NCI-H524 (cell line): ENCODE data around the gene WDR4.
A peak's percentile ranks its signal among the peaks of the same experiment; 100 is the strongest.
"Not testable (repeated sequence)": the region's sequence is repeated elsewhere in the genome, so short reads cannot be mapped to it uniquely, and the experiment has no call there.

ENCODE experiments used
- DNase-seq, 2 experiments: peaks; one replicate each; lab custom pipeline; 2025; lab: John Stamatoyannopoulos, UW

Gene WDR4

GRCh38 chr21:42839271-42840231 lies 39.8 kb downstream of the WDR4 start:
- DNase-seq, result no peak

GRCh38 chr21:42838212-42838690 lies 41.1 kb downstream of the WDR4 start:
- DNase-seq, result not testable (repeated sequence)

GRCh38 chr21:42837421-42838211 lies 41.7 kb downstream of the WDR4 start:
- DNase-seq, result no peak

GRCh38 chr21:42836767-42837301 lies 42.5 kb downstream of the WDR4 start:
- no peak for DNase-seq

GRCh38 chr21:42836402-42836666 lies 43.0 kb downstream of the WDR4 start:
- DNase-seq, result no peak

- no peak for DNase-seq
Measured at GRCh38 chr21:42835611-42836401, 43.5 kb downstream of the WDR4 start.

GRCh38 chr21:42835211-42835610 lies 44.1 kb downstream of the WDR4 start:
- no peak for DNase-seq

- no peak for DNase-seq
Measured at GRCh38 chr21:42834726-42835191, 44.6 kb downstream of the WDR4 start.

GRCh38 chr21:42833859-42834725 lies 45.2 kb downstream of the WDR4 start:
- DNase-seq, result peak in 1 of 2 experiments; percentile 40

GRCh38 chr21:42833439-42833815 lies 45.9 kb downstream of the WDR4 start:
- DNase-seq, result peak; percentile 50 to 67

- peak in 1 of 2 experiments; percentile 29 for DNase-seq
Measured at GRCh38 chr21:42832321-42832630, 47.1 kb downstream of the WDR4 start.

- peak; percentile 2 to 40 for DNase-seq
Measured at GRCh38 chr21:42830456-42831455, 48.6 kb downstream of the WDR4 start.

- DNase-seq, result no peak
Measured at GRCh38 chr21:42829954-42830353, 49.4 kb downstream of the WDR4 start.

GRCh38 chr21:42829417-42829816 lies 49.9 kb downstream of the WDR4 start:
- no peak for DNase-seq

GRCh38 chr21:42827588-42827987 lies 51.8 kb downstream of the WDR4 start:
- DNase-seq, result no peak

- DNase-seq, result no peak
Measured at GRCh38 chr21:42820616-42821465, 58.5 kb downstream of the WDR4 start.

- no peak for DNase-seq
Measured at GRCh38 chr21:42819861-42820615, 59.3 kb downstream of the WDR4 start.

GRCh38 chr21:42818328-42818749 lies 61.0 kb downstream of the WDR4 start:
- DNase-seq, result peak; percentile 44 to 61
